HG02588 (cell line): Measurements from ENCODE around the gene STXBP1.

Source experiments
- ATAC-seq: cut with Tn5 transposase; IDR thresholded peaks from one replicate; pipeline ENCODE4 v1.9.1; 2021; ENCODE audit warnings: mild to moderate bottlenecking, moderate library complexity; ENCODE audit not compliant: unreplicated experiment

STXBP1 gene

DNA sequence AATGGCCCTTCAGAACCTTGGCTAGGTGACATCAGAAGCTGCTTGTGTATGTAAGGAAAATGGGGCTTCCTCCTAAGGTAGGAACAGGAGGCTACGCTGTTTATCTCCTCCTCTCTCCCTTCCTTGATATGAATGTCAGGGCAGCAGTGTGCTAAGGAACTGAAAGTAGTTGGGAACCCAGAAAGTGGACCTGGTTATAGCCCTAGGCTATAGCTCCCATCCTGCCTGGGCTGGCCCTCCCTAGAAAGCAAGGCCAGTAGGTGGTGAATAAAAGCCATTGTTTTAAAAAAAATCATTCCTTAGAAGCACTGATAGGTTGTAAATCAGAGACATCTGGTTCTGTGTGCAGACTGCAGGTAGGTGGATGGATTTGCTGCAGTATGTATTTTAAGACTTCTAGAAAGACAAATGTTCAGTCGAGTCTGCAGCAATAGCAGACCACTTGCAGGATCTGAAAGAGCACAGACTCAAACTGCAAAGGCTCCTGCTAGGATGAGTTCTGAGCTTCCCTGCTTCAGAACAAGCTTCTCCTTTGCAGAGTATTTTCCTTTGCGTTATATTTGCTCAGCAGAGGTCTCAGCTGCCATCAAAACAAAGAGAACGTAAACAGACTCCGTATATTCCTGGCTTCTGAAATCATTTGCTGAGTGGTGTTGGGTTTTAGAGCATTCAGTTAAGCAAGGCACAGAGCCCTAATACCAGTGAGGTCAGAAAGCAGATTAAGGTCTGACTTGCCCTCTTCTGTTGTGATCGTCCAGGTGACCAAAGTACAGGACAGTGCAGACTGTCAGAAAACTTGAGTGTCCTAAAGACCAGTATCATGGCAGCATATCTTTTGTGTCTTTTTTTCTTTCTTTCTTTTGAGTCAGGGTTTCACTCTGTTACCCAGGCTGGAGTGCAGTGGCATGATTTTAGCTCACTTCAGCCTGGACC, 74.7 kb downstream of the STXBP1 start:
- ATAC-seq: no peak

DNA sequence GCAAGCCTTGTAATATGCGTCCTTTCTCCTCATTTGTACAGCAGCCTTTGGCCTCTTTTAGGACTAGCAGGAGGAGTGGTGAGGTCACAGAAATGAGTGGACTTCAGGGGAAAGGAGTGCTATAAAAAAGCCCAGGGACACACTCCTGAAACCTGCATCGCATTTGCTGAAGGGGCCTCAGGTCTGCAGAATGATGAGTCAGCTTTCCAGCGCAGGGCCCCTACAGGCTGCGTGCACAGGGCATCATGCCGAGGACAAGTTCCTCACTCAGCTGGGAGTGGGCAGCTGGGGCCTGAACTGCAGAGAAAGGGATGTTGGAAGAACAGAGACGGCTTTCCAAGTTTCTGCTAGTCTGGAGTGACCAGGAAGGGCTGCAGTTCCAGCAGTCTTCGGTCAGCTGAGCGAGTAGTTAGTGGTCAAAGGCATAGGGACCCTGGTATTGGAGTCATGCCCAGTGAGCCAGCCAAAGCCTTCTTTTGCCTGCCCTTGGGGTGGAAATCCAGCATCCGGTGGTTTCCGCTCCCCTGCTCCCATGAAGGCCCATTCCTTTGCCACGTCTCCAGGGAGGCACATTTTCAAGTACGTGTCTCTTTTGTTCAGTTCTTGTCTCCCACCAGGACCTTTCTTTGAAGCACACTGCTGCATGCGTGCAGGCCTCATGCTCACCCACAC, 77.4 kb downstream of the STXBP1 start:
- ATAC-seq: no peak

DNA sequence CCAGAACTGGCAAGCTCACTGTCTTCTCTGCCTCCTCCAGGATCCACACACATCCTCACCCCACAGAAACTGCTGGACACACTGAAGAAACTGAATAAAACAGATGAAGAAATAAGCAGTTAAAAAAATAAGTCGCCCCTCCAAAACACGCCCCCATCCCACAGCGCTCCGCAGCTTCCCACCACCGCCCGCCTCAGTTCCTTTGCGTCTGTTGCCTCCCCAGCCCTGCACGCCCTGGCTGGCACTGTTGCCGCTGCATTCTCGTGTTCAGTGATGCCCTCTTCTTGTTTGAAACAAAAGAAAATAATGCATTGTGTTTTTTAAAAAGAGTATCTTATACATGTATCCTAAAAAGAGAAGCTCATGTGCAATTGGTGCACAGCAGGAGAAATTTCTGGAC, 78.7 kb downstream of the STXBP1 start:
- no peak for ATAC-seq

DNA sequence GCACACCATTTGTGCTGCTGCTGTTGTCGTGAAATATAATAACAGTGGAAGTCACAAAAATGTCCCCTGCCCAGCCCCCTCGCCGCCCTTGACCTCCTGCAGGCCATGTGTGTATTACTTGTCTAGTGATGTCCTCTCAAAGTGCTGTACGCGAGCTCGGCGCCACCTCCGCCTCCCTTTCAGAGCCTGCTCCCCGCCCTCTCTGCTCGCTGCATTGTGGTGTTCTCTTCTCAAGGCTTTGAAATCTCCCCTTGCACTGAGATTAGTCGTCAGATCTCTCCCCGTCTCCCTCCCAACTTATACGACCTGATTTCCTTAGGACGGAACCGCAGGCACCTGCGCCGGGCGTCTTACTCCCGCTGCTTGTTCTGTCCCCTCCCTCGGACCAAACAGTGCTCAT, 80.0 kb downstream of the STXBP1 start:
- ATAC-seq: no peak

DNA sequence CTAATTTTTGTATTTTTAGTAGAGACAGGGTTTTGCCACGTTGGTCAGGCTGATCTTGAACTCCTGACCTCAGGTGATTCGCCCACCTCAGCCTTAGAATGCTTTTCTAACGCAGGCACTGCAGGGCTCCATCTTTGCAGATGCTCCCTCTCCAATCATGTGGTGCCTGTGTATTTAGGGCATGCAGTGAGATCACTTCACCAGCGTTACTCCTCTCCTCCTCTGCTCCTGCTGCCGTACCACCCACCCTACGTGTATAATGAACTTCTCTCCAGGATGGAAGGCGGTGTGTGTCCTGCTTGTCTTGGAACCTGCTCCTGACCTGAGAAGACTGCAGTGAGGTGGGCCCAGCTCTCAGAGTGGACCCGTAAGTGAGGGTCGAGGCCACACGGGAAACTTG, 81.1 kb downstream of the STXBP1 start:
- no peak for ATAC-seq

DNA sequence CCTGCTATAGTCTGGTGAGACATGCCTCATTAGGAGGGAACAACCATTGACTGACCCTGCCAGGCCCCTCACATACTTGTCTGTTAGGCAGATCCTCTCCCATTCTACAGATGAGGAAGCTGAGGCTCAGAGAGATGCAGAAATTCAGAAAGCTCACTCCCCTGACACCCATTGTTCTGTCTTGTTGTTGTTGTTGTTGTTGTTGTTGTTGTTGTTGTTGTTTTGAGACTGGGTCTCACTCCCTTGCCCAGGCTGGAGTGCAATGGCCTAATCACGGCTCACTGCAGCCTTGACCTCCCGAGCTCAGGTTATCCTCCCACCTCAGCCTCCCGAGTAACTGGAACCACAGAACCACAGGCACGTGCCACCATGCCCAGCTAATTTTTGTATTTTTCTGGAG, 81.6 kb downstream of the STXBP1 start:
- no peak for ATAC-seq

DNA sequence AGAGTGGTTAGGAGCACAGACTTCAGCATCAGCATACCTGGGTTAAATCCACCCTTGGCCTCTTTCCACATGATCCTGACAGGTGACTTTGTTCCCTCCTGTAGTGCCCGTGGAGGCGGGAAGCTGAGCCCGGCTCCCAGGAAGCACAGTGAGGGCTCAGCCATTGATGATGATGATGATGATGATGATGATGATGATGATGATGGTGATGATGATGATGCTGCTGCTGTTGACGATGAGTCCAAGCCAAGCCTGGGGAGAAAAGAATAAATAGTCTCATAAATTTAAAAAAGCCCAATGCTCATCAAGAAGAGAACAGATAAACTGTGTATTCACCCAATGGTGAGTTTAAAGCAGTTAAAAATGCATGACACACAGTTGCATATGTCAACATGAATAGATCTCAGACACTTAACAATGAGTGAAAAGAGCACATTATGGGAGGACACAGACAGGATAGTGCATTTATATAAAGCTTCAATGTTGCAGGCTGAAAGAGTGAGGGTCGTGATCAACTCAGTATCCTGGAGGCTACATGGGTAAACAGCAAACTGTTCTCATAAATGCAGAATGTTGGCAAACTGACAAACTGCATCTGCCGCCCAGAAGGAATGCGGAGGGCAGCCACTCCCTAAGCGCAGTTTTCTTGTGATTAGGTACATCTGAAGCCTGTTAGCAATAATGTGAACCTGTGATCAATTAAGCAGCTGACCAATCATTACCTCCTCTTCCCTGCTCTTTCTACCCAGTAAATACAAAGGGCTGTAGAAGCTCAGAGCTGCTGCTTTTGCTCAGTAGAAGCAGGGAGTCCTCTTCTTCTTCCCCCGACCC, 83.0 kb downstream of the STXBP1 start:
- ATAC-seq: no peak

DNA sequence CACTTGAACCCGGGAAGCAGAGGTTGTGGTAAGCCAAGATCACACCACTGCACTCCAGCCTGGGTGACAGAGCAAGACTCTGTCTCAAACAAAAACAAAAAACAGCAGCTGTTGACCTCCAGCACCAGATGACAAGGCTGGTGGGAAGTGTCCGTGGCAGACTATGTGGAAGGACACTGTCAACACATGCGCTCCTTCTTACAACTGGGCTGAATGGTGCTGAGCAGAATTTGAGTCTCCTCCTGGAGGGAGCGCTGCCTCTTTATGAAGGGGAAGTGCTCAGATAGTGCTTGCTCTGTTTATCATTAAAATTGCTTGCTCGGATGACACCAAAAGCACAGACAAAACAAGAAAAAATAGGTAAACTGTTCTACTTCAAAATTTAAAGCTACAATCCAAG, 85.5 kb downstream of the STXBP1 start:
- ATAC-seq: no peak

DNA sequence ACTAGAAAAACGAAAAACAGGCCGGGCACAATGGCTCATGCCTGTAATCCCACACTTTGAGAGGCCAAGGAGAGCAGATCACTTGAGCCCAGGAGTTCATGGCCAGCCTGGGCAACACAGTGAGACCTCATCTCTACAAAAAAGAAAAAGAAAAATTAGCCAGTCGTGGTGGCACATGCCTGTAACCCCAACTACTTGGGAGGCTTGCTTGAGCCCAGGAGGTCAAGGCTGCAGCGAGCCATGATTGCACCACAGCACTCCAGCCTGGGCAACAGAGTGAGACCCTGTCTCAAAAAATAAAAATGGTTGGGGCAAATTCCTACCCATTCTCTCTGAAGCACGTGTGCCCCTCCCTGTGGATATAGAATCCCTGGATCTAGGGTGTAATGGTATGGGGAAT, 86.3 kb downstream of the STXBP1 start:
- no peak for ATAC-seq

DNA sequence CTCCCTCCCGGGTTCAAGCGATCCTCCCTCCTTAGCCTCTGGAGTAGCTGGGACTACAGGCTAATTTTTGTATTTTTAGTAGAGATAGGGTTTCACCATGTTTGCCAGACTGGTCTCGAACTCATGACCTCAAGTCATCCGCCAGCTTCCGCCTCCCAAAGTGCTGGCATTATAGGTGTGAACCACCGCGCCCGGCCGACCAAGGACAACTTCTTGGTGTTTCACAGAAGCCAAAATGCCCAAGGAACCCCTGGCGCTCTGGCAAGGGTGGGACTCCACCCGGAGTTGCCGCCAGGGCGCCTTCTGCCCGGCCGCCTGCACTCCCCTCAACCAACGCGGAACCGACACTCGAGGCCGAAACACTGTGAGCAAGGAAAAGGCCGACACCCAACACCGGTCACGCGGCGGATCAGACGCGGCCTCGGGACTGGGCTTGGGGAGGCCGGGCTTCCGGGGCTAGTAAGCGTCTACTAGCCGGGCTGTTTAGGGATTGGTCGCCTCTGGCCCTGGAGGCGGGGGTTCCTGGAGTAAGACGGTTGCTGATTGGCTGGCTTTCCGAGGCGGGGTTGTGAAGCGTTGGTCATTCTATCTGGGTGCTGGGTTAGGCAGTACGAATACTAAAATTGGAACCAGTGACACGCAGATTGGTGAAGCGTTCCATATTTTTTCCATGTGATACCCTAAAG, 87.1 kb downstream of the STXBP1 start:
- ATAC-seq: peak; percentile 83

DNA sequence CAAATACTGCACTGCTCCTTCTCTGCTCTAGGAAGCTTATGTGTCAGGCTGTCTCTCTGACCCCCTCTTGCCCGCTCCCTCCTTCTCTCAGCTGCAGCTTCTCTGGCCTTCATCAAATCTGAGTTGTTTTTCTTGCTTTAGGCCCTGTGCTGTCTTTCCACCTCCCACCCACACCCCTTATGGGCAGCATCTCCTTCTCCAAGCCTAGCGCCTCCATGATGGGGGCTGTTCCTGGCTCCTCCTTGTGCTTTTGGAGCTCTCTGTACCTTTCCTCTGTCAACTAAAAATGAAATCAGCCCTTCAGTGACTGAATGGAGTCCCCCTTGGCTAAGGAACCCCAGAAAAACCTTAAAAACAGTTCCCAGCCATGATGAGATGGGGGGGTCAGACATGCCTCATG, 88.1 kb downstream of the STXBP1 start:
- no peak for ATAC-seq

DNA sequence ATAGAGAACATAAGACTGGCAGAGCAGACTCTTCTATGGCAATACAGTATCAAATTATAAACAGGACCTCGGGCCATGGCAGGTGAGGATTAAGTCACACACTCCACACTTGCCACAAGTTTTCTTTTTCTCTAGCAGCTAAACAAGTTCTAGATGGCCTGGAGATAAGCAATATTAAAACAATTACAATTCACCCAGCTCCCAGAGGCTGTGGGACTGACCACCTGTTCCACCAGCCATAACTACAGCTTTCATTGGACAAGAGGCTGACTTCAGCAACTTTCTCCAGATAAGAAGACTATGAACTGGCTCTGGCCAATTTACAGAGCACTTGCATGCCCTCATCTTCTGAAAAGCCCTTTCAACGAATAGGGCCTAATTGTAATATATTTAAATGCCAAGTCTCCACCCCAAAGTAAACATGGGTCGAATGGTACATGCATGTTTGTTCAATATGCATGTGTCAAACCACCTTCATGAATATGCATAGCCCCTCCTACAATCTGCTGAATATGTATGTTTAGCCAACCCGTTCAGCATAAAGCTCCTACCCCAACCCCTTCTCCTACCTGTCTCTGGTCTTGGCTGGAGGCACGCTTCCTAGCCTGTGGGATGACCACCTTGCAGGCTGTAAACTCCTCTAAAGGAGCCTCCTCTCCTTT, 88.6 kb downstream of the STXBP1 start:
- no peak for ATAC-seq

DNA sequence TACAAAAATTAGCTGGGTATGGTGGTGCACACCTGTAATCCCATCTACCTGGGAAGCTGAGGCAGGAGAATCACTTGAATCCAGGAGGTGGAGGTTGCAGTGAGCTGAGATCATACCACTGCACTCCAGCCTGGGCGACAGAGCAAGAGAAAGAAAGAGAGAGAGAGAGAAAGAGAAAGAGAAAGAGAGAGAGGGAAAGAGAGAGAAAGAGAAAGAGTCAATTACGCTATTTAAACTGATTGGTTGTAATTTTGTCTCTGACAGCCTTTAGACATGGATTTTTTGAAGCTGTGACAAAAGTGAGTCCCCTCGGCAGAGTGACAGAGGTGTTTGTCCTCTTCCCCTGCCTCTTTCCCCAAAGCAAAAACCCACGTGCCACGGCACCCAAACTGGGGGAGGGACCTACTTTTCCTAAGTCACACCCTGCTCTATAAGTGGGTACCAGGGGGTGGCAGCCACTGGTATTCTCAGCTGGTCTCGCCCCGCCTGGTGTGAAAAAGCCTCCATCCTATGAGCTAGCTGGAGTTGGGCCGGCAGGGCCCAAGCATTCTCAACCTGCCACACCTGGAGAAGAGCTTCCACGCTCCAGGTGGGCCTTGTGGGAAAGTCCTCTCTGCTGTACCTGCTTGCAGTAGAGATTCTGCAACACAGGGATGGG, 91.3 kb downstream of the STXBP1 start:
- ATAC-seq: no peak

DNA sequence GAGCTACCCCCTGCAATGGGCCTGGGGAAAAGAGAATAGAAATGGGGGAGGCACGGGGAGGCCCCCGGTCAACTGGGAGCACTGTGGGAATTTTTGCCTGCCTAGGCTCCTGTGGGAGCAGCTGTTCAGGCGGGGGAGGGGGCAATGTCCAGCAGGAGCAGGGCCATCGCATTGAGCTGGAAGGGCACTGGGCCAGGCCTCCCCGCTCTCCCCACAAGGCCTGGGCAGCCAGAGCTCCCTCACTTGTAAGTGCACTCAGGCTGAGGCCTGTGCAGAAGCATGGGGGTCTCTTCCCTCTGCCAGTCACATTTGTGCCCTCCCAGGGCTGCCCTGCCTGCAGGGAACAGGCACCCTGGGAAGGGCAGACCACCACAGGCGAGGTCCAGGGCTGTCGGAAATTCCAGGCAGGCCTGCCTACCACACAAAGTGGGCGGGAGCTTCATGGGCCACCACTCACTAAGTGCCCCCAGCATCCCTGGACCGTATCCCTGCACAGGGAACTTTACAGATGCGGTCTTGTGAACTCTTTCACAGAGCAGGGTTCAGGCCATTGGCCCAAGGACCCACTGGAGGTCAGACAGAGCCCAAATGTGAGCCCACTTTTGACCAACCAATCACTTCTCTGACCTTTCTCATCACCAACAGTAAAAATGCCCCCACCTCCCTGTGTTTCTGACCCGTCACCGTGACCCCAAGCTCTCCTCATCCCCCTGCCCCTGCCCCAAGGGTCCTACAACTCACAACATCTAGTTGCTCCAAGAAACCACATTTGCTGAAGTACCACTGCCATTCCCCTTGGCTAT, 93.7 kb downstream of the STXBP1 start:
- no peak for ATAC-seq

DNA sequence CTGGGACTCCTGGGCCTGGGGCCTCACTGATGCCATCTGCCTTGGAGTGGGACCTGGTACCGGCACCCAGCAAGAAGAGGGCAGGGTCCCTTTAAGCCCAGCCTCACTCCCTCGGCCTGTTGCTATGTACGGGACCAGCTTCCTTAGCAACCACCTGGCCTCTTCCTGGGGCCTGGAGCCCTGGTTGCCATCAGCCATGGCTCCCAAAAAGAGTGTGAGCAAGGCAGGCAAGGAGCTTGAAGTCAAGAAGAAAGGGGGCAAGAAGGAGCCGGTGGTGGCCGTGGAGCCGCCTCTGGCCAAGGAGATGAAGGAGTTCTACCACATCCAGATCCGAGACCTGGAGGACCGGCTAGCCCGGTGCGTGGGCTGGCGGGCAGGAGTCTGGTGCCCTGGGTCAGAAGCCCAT, 94.8 kb downstream of the STXBP1 start, which contains the start of gene CFAP157:
Gene CFAP157 (plus strand): TSS at position 153 of the 406 bp plus-strand sequence. CDS start 44 bp downstream, at position 197.
- ATAC-seq: no peak

DNA sequence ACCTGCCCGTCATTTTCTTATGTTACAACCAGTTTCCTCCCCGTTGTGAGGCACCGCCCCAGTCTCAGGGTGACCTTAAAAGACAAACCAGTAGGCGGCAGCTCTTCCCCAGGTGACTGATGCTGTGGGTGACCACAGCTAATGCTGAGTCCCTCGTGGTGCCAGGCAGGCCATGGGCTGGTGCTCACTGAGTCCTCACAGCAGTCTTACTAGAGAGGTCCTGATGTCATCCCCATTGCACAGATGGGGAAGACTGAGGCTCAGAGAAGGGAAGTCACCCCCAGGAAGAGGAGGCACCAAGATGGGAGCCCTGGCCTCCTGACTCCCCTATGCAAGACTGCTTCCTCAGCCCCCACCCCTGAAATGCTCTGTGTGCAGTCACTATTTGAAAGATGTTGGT, 95.7 kb downstream of the STXBP1 start:
- ATAC-seq: no peak

DNA sequence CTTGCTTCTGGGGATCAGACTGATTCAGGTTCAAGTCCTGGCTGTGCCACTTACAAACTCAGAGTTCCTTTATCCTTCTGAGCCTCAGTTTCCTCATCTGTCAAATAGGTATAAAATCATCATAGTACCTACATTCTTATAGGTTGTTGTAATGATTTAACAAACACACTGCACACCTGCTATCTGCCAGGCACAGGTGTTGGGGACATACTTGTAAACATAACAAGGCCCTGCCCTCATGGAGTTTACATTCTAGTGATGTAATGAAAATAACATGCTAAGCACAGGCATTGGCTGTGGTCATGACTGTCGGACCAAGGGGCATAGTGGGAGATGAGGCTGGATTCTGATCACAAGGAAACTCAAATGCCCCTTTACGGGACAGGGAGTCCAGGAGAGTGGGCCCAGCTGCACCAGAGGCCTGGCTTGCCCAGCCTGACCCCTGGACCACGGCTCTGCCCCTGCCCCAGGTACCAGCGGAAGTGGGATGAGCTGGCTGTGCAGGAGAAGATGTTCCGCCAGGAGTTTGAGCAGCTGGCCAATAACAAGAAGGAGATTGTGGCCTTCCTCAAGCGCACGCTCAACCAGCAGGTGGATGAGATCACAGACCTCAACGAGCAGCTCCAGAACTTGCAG, 97.0 kb downstream of the STXBP1 start:
- ATAC-seq: no peak

DNA sequence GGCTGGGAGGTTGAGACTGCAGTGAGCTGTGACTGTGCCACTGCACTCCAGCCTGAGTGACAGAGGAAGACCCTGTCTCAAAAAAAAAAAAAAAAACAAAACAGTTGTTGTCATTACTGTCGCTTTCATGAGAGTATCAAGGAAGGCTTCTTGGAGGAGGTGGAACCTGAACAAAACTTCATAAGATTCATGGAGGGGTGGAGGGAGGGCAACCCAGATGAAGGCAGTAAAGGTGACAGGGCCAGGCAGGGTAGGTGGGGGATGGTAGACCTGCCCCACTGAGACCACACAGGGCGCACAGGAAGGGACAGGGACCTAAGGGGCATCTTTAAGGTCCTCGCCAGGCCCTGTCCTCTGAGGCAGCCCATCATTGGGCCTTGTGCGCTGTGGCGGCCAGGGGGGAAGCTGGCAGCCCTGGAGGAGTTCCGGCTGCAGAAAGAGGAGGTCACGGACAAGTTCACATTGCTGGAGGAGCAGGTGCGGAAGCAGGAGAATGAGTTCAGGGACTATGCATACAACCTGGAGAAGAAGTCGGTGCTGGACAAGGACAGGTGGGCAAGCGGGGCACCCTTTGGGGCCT, 98.2 kb downstream of the STXBP1 start:
- no peak for ATAC-seq
